Mononuclear cell (primary cell): ENCODE results near the gene PHACTR1. TPM values are rescaled to one million over a fixed set of nuclear protein-coding genes. Genes with fewer than 3 reads are reported as not detected.

Experiments used
- H3K27me3 ChIP-seq: 2 replicates; pipeline ENCODE4 v1.6.0; 2011; ENCODE audit warnings: low read length, control low read depth; ENCODE audit not compliant: insufficient read depth
- H3K4me1 ChIP-seq: 2 replicates; pipeline ENCODE4 v1.5.1; 2011; ENCODE audit warnings: mild to moderate bottlenecking, low read length, control low read depth; ENCODE audit not compliant: insufficient read depth
- H3K4me3 ChIP-seq: 2 replicates; pipeline ENCODE4 v1.5.1; 2011; ENCODE audit warnings: mild to moderate bottlenecking, low read length, moderate library complexity
- H3K9me3 ChIP-seq: 2 replicates; pipeline ENCODE4 v1.5.1; 2011; ENCODE audit warnings: low read depth, mild to moderate bottlenecking, control low read depth, low read length
- total RNA-seq: library from RNA; depleted of rRNA; stranded (reverse); fragments of >200 nt; gene quantifications from one replicate; pipeline ENCODE4 v1.2.3, GENCODE V29; 2012

The PHACTR1 gene
- total RNA-seq, 1 donor = 81.6 TPM

DNA sequence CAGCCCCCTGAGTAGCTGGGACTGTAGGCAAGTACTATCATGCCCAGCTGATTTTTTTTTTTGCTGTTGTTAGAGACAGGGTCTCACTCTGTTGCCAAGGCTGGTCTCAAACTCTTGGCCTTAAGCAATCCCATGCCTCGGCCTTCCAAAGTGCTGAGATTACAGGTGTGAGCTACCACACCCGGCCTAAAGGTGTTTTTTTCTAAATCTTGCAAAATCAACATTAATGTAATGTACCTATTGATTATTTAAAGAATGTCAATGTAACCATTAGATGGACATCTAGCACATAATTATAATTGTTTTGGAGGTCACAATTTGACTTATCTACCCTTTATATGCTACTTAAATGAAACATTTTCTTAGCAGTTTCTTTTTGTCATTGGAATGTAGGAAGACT is 126.1 kb downstream of the PHACTR1 start:
- no peaks in the 10 kb centered on the region for H3K4me1 ChIP-seq
- no peak overlapping the region for H3K4me3 ChIP-seq
- H3K9me3 ChIP-seq = peaks cover 5% of the 10 kb centered on the region
- no peaks in the 10 kb centered on the region for H3K27me3 ChIP-seq

DNA sequence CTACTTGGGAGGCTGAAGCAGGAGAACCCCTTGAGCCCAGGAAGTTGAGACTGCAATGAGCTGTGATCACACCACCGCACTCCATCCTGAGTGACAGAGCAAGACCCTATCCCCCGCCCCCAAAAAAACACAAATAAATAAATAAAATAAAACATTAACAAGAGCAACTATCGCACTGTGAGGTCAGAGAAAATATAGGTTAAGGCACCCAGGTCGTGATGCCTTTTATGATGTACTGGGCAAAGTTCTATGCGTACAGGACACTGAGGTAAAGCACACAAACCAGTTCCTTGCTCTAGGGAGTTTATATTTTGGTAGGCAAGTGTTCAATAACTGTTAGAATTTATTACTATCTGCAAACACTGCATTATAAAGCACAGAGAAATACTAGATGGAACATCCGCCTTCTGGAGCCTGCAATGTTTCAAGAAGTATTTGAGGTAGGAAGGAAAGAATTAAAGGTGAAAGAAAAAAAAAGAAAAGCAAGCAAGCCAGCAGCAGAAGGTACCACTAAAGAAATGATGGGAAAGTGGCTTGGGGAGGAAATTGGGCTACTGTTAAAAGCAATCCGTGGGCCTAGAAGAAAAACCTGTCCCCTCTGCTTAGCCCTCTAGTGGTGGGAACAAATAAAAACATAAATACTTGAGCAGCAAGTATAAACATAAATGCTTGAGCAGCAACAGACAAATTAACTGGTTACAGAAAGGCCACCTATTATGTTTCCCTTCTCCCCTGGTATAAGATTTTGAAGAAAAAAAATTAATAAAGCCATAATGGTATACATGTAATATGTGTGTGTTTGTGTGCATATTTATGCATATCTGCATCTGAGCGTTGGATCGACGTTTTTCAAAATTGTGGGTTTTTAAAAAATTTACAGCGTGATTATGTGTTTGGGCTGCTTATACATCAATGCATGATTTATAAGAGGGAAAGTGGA is 128.0 kb downstream of the PHACTR1 start:
- Histone ChIP-seq H3K4me1 (no peaks in the 10 kb centered on the region), H3K9me3 (no peaks in the 10 kb centered on the region), H3K27me3 (no peaks in the 10 kb centered on the region), H3K4me3 (no peak overlapping the region)

DNA sequence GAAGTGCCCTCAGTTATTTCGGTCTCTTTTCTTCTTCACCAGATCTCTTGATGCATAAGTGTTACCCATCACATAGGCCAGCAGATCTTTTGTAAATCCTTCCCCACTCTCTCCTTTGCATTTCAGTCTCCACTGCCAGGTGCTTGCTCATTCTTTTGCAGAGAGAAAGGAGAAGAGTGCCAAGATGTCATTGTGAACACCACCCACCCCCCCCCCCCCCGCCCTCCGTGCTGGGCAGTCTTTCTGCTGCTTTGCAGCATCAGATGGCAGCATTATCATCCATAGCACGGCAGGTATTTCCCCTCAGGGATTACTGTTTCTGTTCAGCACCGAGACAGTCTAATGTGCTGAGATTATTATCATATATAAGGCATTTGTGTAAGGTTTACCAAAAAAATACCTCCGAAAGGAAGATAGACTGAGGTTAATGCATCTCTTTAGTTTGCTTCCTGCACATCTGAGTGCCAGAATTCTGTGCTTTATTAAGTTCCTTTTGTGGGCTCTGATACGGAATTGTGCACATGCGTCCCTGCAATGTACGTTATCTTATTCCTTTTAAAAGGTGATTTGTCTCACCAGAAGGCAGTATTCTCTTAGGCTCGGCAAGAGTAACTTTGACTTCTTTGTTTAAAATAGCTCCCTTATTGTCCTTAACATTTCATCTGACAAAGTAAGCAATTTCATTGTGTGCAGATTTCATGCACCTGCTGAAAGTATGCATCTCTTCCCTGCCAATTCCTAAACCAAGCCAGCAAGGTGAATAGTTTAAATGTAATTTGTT is 128.8 kb downstream of the PHACTR1 start:
- Histone ChIP-seq H3K9me3 (no peaks in the 10 kb centered on the region), H3K4me1 (no peaks in the 10 kb centered on the region), H3K27me3 (no peaks in the 10 kb centered on the region), H3K4me3 (no peak overlapping the region)

DNA sequence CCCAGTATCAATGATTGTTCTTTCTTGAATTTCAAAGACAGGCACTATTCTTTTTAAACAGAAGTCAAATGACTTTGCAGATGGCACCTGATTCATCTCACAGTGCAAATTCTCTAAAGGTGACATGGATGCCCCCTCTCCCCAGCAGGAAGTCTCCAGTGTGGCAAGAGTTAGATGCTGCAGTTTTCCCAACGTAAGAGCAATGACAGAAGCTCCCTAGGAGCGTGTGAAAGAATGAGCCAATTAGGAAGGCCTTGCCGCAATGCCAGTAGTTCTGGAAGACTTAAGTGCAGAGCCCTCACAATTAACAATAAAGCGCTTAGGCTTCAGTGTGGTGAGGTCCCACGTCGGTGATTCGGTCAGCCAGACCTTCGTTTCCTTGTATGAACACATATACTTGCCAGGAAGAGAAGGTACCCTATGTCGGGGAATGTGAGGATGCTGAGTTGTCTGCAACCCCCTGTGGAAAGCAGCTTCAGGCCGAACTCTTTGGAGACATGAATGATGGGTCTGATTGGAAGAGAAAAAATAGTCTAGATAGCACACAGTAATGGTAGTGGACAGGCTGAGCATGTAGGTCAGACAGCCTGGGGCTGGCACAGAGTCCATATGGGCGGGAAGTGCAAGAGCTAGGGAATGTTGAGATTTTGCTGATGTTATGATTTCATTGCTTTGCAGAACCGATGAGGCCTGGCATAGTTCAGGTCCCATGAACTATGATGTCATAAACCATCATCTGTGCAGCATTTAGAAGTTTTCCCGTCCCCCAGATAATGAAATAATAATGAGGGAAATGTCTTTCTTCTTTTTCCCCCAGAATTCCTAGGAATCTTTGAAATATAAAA is 132.6 kb downstream of the PHACTR1 start:
- H3K4me3 ChIP-seq = no peak overlapping the region
- H3K27me3 ChIP-seq = no peaks in the 10 kb centered on the region
- H3K4me1 ChIP-seq = no peaks in the 10 kb centered on the region
- H3K9me3 ChIP-seq = no peaks in the 10 kb centered on the region

DNA sequence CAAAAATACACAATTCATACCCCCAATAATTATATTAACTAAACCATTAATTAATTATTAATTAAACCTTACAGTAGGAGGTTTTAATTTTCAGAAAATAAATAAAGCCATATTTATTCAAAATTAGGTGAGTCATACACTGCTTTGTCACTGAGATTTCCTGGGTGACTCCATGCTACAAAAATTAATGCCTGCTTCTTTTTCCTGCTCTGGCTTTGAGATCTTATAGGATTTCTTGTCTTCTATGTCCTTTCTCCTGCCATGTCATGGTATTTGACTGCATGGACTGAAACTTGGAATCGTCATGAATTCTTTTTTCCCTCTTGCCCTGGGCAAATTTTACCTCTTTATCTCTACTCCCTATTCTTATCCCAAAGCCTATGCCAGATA is 133.2 kb downstream of the PHACTR1 start:
- Histone ChIP-seq H3K4me1 (no peaks in the 10 kb centered on the region), H3K9me3 (no peaks in the 10 kb centered on the region), H3K27me3 (no peaks in the 10 kb centered on the region), H3K4me3 (no peak overlapping the region)

DNA sequence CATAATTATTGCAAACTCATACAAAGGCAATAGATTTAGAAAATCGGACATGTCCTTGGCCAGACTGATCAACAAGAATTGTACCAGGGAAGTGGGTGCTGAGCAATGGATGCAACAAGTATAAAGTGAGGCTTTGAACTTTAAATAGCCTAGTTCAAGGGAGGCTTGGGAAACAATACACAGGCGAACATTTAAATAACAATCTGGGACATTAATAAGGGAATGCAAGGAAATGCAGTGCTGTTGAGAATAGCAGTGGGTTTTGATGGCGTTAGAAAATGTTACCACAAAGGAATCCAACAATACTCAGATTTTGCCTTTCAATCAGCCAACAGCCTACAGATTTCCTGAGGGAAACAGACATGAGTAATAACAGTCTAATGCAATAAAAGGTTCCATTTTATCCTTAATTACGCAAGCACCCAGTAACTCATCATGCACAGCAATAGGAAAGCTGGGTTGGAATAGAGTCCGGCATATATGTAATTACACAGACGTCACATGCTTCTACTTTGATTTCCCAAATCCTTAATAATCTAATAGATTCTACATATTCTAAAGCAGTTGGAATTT is 134.6 kb downstream of the PHACTR1 start:
- H3K4me1 ChIP-seq = no peaks in the 10 kb centered on the region
- H3K27me3 ChIP-seq = no peaks in the 10 kb centered on the region
- H3K4me3 ChIP-seq = no peak overlapping the region
- no peaks in the 10 kb centered on the region for H3K9me3 ChIP-seq

DNA sequence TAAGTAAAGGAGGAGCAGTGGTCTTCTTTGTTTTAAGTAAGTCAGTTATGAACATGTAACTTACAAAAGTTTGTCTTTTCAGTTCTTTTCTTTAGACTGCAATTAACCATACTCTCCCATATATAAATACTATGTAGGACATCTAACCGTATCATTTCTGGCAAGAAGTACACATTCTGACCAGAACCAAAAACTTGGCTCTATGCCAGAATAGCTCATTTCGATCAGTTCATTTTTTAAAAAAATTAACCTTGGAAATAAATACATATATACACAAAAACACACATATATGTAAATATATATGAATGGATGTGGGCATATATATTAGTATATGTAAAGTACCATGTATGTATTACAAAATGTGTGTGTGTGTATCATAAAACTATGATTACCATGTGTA is 145.0 kb downstream of the PHACTR1 start:
- no peaks in the 10 kb centered on the region for H3K27me3 ChIP-seq
- no peak overlapping the region for H3K4me3 ChIP-seq
- H3K9me3 ChIP-seq = no peaks in the 10 kb centered on the region
- no peaks in the 10 kb centered on the region for H3K4me1 ChIP-seq

DNA sequence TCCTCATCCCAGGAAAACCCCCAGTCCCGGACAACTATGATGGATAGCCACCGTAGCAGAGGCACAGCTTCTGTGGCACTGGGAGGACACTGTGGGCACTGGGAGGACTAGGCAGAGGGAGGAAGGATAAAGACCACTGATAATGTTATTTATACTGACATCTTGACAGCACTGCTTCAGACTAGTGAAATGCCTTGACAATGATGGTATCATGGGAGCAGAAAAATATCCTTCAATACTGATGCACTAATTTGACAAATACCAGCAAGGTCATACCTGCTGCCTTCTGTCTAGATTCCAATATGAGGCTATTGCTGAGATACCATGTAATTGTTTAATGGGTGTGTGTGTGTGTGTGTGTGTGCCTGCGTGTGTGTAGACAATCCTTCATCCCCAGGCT is 148.6 kb downstream of the PHACTR1 start:
- Histone ChIP-seq H3K4me3 (no peak overlapping the region), H3K9me3 (no peaks in the 10 kb centered on the region), H3K4me1 (no peaks in the 10 kb centered on the region), H3K27me3 (peaks cover 2% of the 10 kb centered on the region)

DNA sequence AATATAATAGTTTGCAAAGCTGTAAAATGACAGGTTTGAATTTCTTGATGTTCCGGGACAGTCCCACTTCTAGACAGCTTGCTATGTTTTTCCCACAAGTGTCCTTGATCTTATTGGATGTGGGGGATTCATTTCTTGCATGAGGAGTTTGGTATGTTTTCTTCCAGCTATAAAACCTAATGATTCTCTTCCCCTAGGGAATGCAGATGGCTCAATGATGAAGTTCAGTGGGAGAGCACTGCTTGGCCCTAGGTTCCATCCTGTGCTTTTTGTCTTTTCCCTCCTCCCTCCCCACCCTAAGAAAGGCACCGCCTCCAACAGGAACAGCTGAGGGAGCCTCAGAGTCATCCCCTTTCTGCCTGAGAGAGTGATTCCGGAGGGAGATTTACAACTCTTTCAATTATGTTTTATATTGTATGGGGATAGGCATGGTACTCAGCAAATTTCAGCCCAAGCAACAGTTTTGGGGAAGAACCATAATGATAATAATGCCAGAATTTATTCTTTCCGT is 149.2 kb downstream of the PHACTR1 start:
- Histone ChIP-seq H3K27me3 (peaks cover 2% of the 10 kb centered on the region), H3K4me3 (no peak overlapping the region), H3K4me1 (no peaks in the 10 kb centered on the region), H3K9me3 (no peaks in the 10 kb centered on the region)

DNA sequence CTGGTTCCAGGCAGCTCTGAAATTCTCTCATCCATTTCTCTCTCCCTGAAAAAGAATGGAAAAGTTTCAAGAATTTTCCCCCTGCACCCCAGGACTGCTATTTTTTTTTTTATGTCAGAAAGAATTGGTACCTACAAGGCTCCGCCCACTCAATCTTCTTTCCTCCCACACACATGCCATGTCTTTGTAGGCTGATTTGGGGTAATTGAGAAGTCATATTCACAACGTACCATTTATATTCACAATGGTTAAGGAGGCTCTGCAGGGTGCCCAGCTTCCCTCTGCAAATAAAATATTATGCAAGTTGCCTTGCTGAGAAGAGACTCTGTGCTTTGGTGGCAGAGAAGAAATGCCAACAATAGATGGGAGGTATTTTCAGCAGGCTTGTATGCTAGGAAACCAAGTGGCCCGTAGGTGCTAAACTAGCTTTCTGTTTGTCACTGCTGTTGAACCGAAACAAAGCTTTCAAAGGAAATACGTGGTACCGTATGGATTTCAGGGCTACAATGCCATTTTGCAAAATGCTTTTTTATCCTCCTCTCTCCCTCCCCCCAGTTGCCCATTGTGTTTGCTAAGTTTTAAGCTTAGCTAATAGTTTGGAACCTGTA is 150.0 kb downstream of the PHACTR1 start:
- no peaks in the 10 kb centered on the region for H3K4me1 ChIP-seq
- H3K27me3 ChIP-seq = peaks cover 2% of the 10 kb centered on the region
- no peak overlapping the region for H3K4me3 ChIP-seq
- no peaks in the 10 kb centered on the region for H3K9me3 ChIP-seq

DNA sequence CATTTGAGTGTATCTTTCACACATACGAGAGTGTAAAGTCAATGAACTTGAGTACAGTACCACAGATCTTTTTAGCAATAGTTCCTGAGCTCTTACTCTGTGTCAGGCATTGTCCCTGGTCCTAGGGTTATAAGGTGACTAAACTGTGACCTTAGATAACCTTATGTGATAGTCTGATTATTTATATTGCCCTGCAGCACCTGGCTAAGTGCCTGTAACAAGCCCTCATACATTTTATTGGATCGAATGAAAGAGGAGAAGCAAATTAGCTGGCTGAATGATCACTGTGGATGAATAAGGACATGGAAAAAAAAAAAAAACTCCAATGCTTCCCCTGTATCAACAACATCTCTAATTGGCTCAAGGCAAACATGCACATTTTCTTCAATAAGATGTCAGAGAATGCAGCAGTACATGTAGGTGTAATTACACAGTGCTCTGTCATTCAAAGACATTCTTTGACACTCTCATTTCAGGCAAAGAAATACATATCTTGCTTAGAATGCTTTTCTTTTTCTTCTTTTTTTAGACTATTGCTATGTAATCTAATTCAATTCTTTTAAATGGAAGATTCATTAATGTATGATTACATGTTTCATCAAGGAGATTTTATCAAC is 153.4 kb downstream of the PHACTR1 start:
- no peak overlapping the region for H3K4me3 ChIP-seq
- H3K27me3 ChIP-seq = peaks cover 2% of the 10 kb centered on the region
- no peaks in the 10 kb centered on the region for H3K9me3 ChIP-seq
- no peaks in the 10 kb centered on the region for H3K4me1 ChIP-seq

DNA sequence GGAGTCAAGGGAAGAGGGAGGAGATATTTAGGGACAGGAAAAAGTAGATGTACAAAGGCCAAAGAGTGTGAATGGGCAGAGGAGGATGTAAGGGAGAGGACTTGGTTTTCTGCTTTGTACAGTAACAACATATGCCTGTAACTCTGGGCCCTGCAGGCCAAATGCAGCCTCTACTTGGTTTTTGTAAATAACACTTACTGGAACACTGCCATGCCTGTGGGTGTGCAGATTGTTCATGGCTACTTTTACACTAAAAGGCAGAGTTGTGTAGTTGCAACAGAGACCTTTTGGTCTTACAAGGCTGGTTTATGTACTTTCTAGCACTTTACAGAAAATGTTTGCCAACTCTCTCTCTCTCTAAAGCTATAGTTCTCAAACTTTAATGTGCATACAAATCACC is 157.1 kb downstream of the PHACTR1 start:
- H3K4me1 ChIP-seq = no peaks in the 10 kb centered on the region
- H3K27me3 ChIP-seq = no peaks in the 10 kb centered on the region
- H3K9me3 ChIP-seq = no peaks in the 10 kb centered on the region
- no peak overlapping the region for H3K4me3 ChIP-seq

DNA sequence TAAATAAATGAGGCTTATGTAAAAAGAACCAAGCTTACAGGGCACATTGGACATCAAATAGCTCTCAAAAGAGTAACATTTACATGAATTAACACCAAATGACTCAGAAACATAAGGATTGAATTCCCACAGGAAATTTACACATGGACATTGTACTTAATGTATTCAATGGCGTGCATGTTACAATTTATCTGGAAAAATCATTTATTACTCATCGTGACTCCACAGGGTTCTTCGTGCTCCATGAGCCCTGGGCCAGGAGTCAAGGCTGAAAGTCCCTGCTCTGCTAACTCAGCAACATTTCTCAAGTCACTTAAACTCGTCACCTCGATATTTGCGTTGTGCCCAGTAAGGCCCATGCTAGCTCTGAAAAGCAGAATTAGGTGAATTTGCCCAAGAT is 158.5 kb downstream of the PHACTR1 start:
- Histone ChIP-seq H3K9me3 (no peaks in the 10 kb centered on the region), H3K4me3 (no peak overlapping the region), H3K27me3 (no peaks in the 10 kb centered on the region), H3K4me1 (no peaks in the 10 kb centered on the region)

DNA sequence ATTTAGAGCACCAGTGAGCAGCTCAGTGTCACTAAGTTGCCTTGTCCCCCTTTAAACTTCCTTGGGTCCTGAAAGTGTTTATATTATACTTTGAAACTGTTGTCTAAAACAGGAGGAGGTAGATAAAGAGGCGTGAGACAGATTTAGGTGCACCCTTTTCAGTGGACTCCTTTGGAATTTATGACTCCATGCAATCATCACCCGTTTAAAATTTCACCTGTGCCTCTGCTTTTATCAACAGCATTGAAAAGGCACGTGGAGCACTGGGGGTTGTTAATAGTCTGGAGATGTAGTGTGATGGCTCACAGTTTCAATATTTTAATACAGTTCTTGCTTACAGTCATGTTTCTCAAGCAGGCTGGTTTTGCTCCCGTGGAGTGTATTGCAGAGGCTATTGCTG is 162.2 kb downstream of the PHACTR1 start:
- Histone ChIP-seq H3K9me3 (no peaks in the 10 kb centered on the region), H3K4me3 (no peak overlapping the region), H3K27me3 (no peaks in the 10 kb centered on the region), H3K4me1 (no peaks in the 10 kb centered on the region)
